IMR-90 (cell line): Measurements from ENCODE around the gene SUPT3H. TPM values are rescaled to one million over a fixed set of nuclear protein-coding genes. Genes with fewer than 3 reads are reported as not detected.

Source experiments
- ATAC-seq: fragments of 200-7000 bp; cut with Tn5 transposase; 2 replicates; pipeline ENCODE4 v1.9.1; 2020; ENCODE audit warnings: low read depth, mild to moderate bottlenecking, moderate library complexity
- BruUV-seq: library from RNA; stranded (reverse); fragments of 400-500 nt; replicated peaks from 2 replicates; lab custom pipeline; 2021; lab: Mats Ljungman, UMichigan
- CTCF ChIA-PET: fragments of 300-600 bp; formaldehyde crosslinking; extraction: SDS; loops from one replicate; lab custom pipeline; 2021; ENCODE audit warnings: antibody characterized with exemption; lab: Yijun Ruan, JAX
- POLR2A ChIA-PET: fragments of 300-600 bp; sonication (Branson Sonifier 250); formaldehyde crosslinking; loops from one replicate; lab custom pipeline; 2022; ENCODE audit warnings: antibody characterized with exemption; ENCODE audit not compliant: unreplicated experiment; lab: Charles Lee
- DNase-seq: peaks from one replicate; pipeline ENCODE4 v3.0.0; 2013
- H2AFZ ChIP-seq: replicated peaks from 2 replicates; pipeline ENCODE3; 2013; ENCODE audit warnings: low read length, mild to moderate bottlenecking; ENCODE audit not compliant: poor library complexity
- H2AK5ac ChIP-seq: 2 replicates; pipeline ENCODE4 v1.6.1; 2013; ENCODE audit warnings: low read depth, low read length, inconsistent platforms
- H2AK9ac ChIP-seq: replicated peaks from 2 replicates; pipeline ENCODE3; 2013; ENCODE audit warnings: mild to moderate bottlenecking, low read depth, low read length, moderate library complexity; ENCODE audit not compliant: poor library complexity
- H2BK120ac ChIP-seq: 2 replicates; pipeline ENCODE4 v1.6.1; 2013; ENCODE audit warnings: low read depth, low read length, inconsistent platforms
- H2BK15ac ChIP-seq: 3 replicates; pipeline ENCODE4 v1.6.1; 2013; ENCODE audit warnings: low read depth, low read length, inconsistent platforms
- H2BK20ac ChIP-seq: 2 replicates; pipeline ENCODE4 v1.6.1; 2013; ENCODE audit warnings: low read depth, mild to moderate bottlenecking, inconsistent platforms, low read length, moderate library complexity
- H2BK5ac ChIP-seq: 2 replicates; pipeline ENCODE4 v1.6.1; 2013; ENCODE audit warnings: mild to moderate bottlenecking, low read depth, low read length, inconsistent platforms; ENCODE audit not compliant: poor library complexity, severe bottlenecking
- H3K14ac ChIP-seq: replicated peaks from 2 replicates; pipeline ENCODE4 v1.6.1; 2013; ENCODE audit warnings: low read depth, low read length, inconsistent platforms
- H3K18ac ChIP-seq: 2 replicates; pipeline ENCODE4 v1.6.1; 2013; ENCODE audit warnings: low read depth, low read length, control low read depth
- H3K23ac ChIP-seq: 2 replicates; pipeline ENCODE4 v1.6.1; 2013; ENCODE audit warnings: low read depth, low read length, inconsistent platforms
- H3K27ac ChIP-seq: 2 replicates; pipeline ENCODE4 v1.5.1; 2013; ENCODE audit warnings: mild to moderate bottlenecking, control low read depth, low read length; ENCODE audit not compliant: insufficient read depth
- H3K27me3 ChIP-seq: 2 replicates; pipeline ENCODE4 v1.6.1; 2013; ENCODE audit warnings: low read length; ENCODE audit not compliant: control insufficient read depth, insufficient read depth
- H3K36me3 ChIP-seq: 2 replicates; pipeline ENCODE4 v1.6.1; 2013; ENCODE audit warnings: low read length, mixed read lengths; ENCODE audit not compliant: control insufficient read depth, insufficient read depth
- H3K4ac ChIP-seq: 2 replicates; pipeline ENCODE4 v1.6.1; 2013; ENCODE audit warnings: low read depth, low read length, inconsistent platforms
- H3K4me1 ChIP-seq: 2 replicates; pipeline ENCODE4 v1.6.1; 2013; ENCODE audit warnings: low read length, mixed read lengths; ENCODE audit not compliant: control insufficient read depth, insufficient read depth
- H3K4me2 ChIP-seq: 2 replicates; pipeline ENCODE4 v1.6.1; 2013; ENCODE audit warnings: low read depth, mild to moderate bottlenecking, control low read depth, low read length, moderate library complexity
- H3K4me3 ChIP-seq: 2 replicates; pipeline ENCODE4 v1.5.1; 2013; ENCODE audit warnings: low read depth, mild to moderate bottlenecking, control low read depth, low read length, moderate library complexity; ENCODE audit not compliant: insufficient read depth
- H3K56ac ChIP-seq: 2 replicates; pipeline ENCODE4 v1.6.1; 2013; ENCODE audit warnings: low read length, inconsistent platforms; ENCODE audit not compliant: insufficient read depth; ENCODE audit errors: extremely low read depth
- H3K79me1 ChIP-seq, 2 experiments: 2 replicates each; pipeline ENCODE4 v1.6.1; 2013; ENCODE audit warnings: low read length in 2 of 2, inconsistent platforms in 1 of 2, low read depth in 1 of 2
- H3K9ac ChIP-seq: 2 replicates; pipeline ENCODE4 v1.6.1; 2013; ENCODE audit warnings: low read depth, low read length, control low read depth
- H3K9me1 ChIP-seq: 2 replicates; pipeline ENCODE4 v1.6.1; 2013; ENCODE audit warnings: low read length, inconsistent platforms; ENCODE audit not compliant: insufficient read depth
- H3K9me3 ChIP-seq: 2 replicates; pipeline ENCODE4 v1.6.1; 2013; ENCODE audit warnings: low read length; ENCODE audit not compliant: control insufficient read depth, insufficient read depth
- H4K20me1 ChIP-seq: 2 replicates; pipeline ENCODE4 v1.6.1; 2013; ENCODE audit warnings: low read length, inconsistent platforms; ENCODE audit not compliant: insufficient read depth
- H4K5ac ChIP-seq: 2 replicates; pipeline ENCODE4 v1.6.1; 2013; ENCODE audit warnings: mild to moderate bottlenecking, low read depth, low read length, control low read depth
- H4K8ac ChIP-seq, 2 experiments: 2 replicates each; pipeline ENCODE4 v1.6.1; 2013; ENCODE audit warnings: low read depth in 2 of 2, low read length in 2 of 2, control low read depth in 1 of 2, inconsistent platforms in 1 of 2
- H4K91ac ChIP-seq: 2 replicates; pipeline ENCODE4 v1.6.1; 2013; ENCODE audit warnings: low read depth, low read length, inconsistent platforms; ENCODE audit not compliant: insufficient read depth
- BHLHE40 ChIP-seq: fragments of 150-350 bp; IDR thresholded peaks from 2 replicates; pipeline ENCODE4 v1.6.1; 2016; ENCODE audit warnings: mild to moderate bottlenecking, low read depth, low read length
- CEBPB ChIP-seq: IDR thresholded peaks from 2 replicates; pipeline ENCODE4 v1.6.1; 2012; ENCODE audit warnings: low read depth, low read length, improper control_type of control experiment
- CHD1 ChIP-seq: IDR thresholded peaks from 2 replicates; pipeline ENCODE4 v1.6.1; 2012; ENCODE audit warnings: low read depth, low read length, improper control_type of control experiment
- FOS ChIP-seq: fragments of 150-350 bp; IDR thresholded peaks from 2 replicates; pipeline ENCODE4 v1.6.1; 2016; ENCODE audit warnings: low read depth, low read length
- MAFK ChIP-seq: IDR thresholded peaks from 2 replicates; pipeline ENCODE4 v1.6.1; 2012; ENCODE audit warnings: low read depth, low read length, improper control_type of control experiment
- MAZ ChIP-seq: IDR thresholded peaks from 2 replicates; pipeline ENCODE4 v1.6.1; 2012; ENCODE audit warnings: low read depth, mild to moderate bottlenecking, low read length, improper control_type of control experiment, moderate library complexity, borderline replicate concordance
- MXI1 ChIP-seq: IDR thresholded peaks from 2 replicates; pipeline ENCODE4 v1.6.1; 2012; ENCODE audit warnings: low read depth, mild to moderate bottlenecking, low read length, moderate library complexity, borderline replicate concordance
- NFE2L2 ChIP-seq: fragments of 150-350 bp; IDR thresholded peaks from 2 replicates; pipeline ENCODE4 v1.6.1; 2016; ENCODE audit warnings: low read depth, mild to moderate bottlenecking, low read length
- POLR2A ChIP-seq: IDR thresholded peaks from 2 replicates; pipeline ENCODE4 v1.6.1; 2012; ENCODE audit warnings: mild to moderate bottlenecking, low read depth, low read length
- RAD21 ChIP-seq: IDR thresholded peaks from 2 replicates; pipeline ENCODE4 v1.6.1; 2012; ENCODE audit warnings: low read length, improper control_type of control experiment
- RCOR1 ChIP-seq: IDR thresholded peaks from 2 replicates; pipeline ENCODE4 v1.6.1; 2012; ENCODE audit warnings: mild to moderate bottlenecking, low read length, improper control_type of control experiment; ENCODE audit not compliant: insufficient replicate concordance
- RFX5 ChIP-seq: IDR thresholded peaks from 2 replicates; pipeline ENCODE4 v1.8.0; 2012; ENCODE audit warnings: low read depth, mild to moderate bottlenecking, low read length, moderate library complexity
- SMC3 ChIP-seq: fragments of 150-350 bp; IDR thresholded peaks from 2 replicates; pipeline ENCODE4 v1.6.1; 2016; ENCODE audit warnings: low read depth, mild to moderate bottlenecking, antibody characterized with exemption, low read length, moderate library complexity
- WGBS, 2 experiments: methylation state at CpG; one replicate each; pipeline versions ENCODE4 v1.1.5 to v1.1.7; 2013; ENCODE audit warnings: missing lambda C conversion rate in 2 of 2; ENCODE audit not compliant: insufficient read length in 1 of 2; ENCODE audit errors: extremely low coverage in 2 of 2; 5-methylcytosine and 5-hydroxymethylcytosine counted together
- dilution Hi-C: fragments of 300-500 bp; cut with HindIII; formaldehyde crosslinking; loops from one replicate; pipeline ENCODE4 v1.14.3; 2018; ENCODE audit warnings: low sequenced_read_pairs; ENCODE audit not compliant: unreplicated experiment
- in situ Hi-C: fragments of 300-500 bp; cut with MboI; formaldehyde crosslinking; loops from 3 replicates; pipeline ENCODE4 v1.14.3; 2019; ENCODE audit warnings: low sequenced_read_pairs, inconsistent platforms, mixed read lengths
- intact Hi-C: fragments of 100-400 bp; cut with micrococcal nuclease; formaldehyde crosslinking; loops from 2 replicates; pipeline ENCODE4 v1.10.0; 2022
- polyA plus RNA-seq, 3 experiments: library from polyadenylated mRNA; depleted of rRNA; stranded (reverse); fragments of >200 nt; gene quantifications; 2 replicates each; pipeline ENCODE4 v1.2.3, GENCODE V29; 2012; ENCODE audit warnings: low replicate concordance in 1 of 3
- total RNA-seq: library from RNA; depleted of rRNA; stranded (reverse); fragments of >200 nt; gene quantifications from 2 replicates; pipeline ENCODE4 v1.2.3, GENCODE V29; 2012
- TF ChIP-seq, protein P1 (sequence below): fragments of 150-350 bp; IDR thresholded peaks from 2 replicates; pipeline ENCODE4 v1.6.1; 2016; ENCODE audit warnings: low read depth, mild to moderate bottlenecking, low read length, moderate library complexity, borderline replicate concordance
- TF ChIP-seq, protein P2 (sequence below): fragments of 150-350 bp; IDR thresholded peaks from 2 replicates; pipeline ENCODE4 v1.6.1; 2017; ENCODE audit warnings: mild to moderate bottlenecking, antibody characterized with exemption, low read length, low read depth
- TF ChIP-seq, protein P3 (sequence below): conservative IDR thresholded peaks from 2 replicates; pipeline ENCODE4 v1.5.1; 2012; ENCODE audit warnings: mild to moderate bottlenecking, low read depth, low read length, improper control_type of control experiment

Gene SUPT3H
- total and polyA plus RNA-seq, 2 of the 4 experiments (the other 2 are of a cell fraction), result 4.5 to 5.0 TPM

DNA sequence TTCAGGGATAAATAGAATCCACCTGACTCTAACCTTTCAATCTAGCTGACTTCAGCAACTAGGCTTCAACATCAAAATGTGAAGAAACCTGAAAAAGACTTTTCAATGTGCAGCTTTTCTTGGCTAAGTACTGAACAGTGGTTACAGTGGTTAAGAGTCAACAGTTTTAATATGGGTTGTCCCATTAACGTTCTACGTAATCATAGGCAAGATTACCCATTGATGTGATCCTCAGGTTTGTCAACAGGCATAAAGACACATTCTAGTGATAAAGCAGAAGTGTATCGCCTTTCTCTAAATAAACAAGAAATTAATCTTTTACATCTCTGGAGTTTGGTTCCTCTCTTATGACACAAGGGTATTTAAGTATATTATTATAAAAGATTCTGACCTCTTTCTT lies 203.7 kb downstream of the SUPT3H start:
- Histone ChIP-seq H2AFZ (no peak overlapping the region), H3K9me1 (no peaks in the 10 kb centered on the region), H3K36me3 (no peaks in the 10 kb centered on the region), H3K14ac (no peak overlapping the region), H3K23ac (no peak overlapping the region), H3K27ac (no peak overlapping the region), H3K4me1 (no peaks in the 10 kb centered on the region), H3K4me2 (no peak overlapping the region), H3K9ac (no peak overlapping the region), H4K91ac (no peak overlapping the region), H3K4me3 (no peak overlapping the region), H4K5ac (no peak overlapping the region), H3K18ac (no peak overlapping the region), H3K56ac (no peak overlapping the region), H3K4ac (no peak overlapping the region), H3K9me3 (no peaks in the 10 kb centered on the region), H4K8ac (no peak overlapping the region), H2BK15ac (no peak overlapping the region), H4K20me1 (no peaks in the 10 kb centered on the region), H2BK120ac (no peak overlapping the region), H3K27me3 (no peaks in the 10 kb centered on the region), H2AK5ac (no peak overlapping the region), H3K79me1 (no peaks in the 10 kb centered on the region), H2BK5ac (no peak overlapping the region), H2AK9ac (no peak overlapping the region), H2BK20ac (no peak overlapping the region)
- DNase-seq (no peak), ATAC-seq (no peak)
- dilution Hi-C loops (no loop called here), in situ Hi-C loops (no loop called here), intact Hi-C loops (no loop called here)
- POLR2A ChIA-PET, result no interaction called here
- CTCF ChIA-PET, result no interaction called here
- TF ChIP-seq MXI1 (no peak), FOS (no peak), RCOR1 (no peak), CEBPB (no peak), NFE2L2 (no peak), BHLHE40 (no peak), MAZ (no peak), MAFK (no peak), POLR2A (no peak), SMC3 (no peak), RAD21 (no peak), CHD1 (no peak), RFX5 (no peak)
- TF ChIP-seq, protein P1, sequence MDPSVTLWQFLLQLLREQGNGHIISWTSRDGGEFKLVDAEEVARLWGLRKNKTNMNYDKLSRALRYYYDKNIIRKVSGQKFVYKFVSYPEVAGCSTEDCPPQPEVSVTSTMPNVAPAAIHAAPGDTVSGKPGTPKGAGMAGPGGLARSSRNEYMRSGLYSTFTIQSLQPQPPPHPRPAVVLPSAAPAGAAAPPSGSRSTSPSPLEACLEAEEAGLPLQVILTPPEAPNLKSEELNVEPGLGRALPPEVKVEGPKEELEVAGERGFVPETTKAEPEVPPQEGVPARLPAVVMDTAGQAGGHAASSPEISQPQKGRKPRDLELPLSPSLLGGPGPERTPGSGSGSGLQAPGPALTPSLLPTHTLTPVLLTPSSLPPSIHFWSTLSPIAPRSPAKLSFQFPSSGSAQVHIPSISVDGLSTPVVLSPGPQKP, result no peak
- TF ChIP-seq, protein P2, sequence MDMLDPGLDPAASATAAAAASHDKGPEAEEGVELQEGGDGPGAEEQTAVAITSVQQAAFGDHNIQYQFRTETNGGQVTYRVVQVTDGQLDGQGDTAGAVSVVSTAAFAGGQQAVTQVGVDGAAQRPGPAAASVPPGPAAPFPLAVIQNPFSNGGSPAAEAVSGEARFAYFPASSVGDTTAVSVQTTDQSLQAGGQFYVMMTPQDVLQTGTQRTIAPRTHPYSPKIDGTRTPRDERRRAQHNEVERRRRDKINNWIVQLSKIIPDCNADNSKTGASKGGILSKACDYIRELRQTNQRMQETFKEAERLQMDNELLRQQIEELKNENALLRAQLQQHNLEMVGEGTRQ, result no peak
- TF ChIP-seq, protein P3, sequence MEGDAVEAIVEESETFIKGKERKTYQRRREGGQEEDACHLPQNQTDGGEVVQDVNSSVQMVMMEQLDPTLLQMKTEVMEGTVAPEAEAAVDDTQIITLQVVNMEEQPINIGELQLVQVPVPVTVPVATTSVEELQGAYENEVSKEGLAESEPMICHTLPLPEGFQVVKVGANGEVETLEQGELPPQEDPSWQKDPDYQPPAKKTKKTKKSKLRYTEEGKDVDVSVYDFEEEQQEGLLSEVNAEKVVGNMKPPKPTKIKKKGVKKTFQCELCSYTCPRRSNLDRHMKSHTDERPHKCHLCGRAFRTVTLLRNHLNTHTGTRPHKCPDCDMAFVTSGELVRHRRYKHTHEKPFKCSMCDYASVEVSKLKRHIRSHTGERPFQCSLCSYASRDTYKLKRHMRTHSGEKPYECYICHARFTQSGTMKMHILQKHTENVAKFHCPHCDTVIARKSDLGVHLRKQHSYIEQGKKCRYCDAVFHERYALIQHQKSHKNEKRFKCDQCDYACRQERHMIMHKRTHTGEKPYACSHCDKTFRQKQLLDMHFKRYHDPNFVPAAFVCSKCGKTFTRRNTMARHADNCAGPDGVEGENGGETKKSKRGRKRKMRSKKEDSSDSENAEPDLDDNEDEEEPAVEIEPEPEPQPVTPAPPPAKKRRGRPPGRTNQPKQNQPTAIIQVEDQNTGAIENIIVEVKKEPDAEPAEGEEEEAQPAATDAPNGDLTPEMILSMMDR, result no peak
- BruUV-seq, result no TSS peak
- no CpG with 5 or more reads among the region's 3 CpGs for WGBS, 2 experiments
